Activated CD8-positive, alpha-beta memory T cell treated with anti-CD3 and anti-CD28 coated beads, Interleukin-2, amount 50 U/mL, for 48 hours (primary cell): ENCODE results near the gene POLL.

Experiments
- DNase-seq: peaks from one replicate; pipeline ENCODE4 v3.0.0-alpha.2; 2020

The POLL gene

DNA sequence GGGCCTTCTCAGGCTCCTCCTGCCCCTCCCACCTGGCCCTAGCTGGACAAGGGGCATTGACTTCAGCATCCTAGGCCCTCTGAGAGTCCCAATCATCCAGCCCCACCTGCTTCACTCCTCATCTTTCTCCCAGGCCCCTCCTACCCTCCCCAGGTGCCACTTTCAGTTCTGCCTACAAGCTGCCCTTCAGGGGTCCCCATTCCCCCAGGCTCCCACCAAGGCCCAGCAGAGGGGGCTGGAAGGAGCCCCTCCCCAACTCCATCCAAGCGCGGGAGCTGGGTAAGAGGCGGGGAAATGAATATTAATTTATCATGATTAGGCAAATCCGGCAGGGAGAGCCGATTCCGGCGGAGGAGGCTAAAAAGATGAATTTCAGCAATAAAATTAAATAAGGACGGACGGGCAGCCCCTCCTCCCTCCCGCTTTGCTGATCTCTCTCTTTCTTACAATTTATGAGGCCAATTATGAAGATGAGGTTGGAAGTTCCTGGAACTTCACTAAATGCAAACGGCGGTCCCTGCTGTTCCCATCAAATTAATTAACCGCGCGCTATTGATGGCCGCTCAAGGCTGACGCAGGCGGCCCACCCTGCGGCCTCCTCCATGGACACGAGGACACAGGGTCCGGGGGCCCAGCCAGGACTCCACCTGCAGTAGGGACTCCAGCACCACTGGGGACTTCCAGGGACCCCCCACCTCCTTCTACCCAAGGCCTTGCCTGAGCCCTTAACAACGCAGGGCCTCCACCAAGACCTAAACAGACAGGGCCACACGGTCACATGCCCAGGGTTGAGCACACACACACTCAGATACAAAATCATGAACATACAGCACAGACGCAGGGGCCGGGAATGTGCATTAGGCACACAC is 13.9 kb downstream of the POLL start:
- DNase-seq = no peak

GRCh38 chr10:101572785-101573184 is 15.3 kb downstream of the POLL start:
- no peak for DNase-seq

DNA sequence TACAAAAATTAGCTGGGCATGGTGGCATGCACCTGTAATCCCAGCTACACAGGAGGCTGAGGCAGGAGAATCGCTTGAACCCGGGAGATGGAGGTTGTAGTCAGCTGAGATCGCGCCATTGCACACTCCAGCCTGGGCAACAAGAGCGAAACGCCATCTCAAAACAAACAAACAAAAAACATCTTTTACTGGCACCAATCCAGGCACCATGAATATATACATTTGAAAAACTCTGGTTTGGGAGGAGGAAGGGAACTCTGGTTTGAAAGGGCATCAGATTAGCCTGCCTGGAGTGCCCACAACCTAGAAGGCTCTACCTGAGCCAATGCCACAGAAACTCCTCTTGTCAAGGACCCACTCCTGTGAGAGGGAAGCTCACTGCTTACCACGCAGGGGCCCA is 15.9 kb downstream of the POLL start:
- no peak for DNase-seq

GRCh38 chr10:101571271-101571925 is 16.7 kb downstream of the POLL start:
- no peak for DNase-seq

DNA sequence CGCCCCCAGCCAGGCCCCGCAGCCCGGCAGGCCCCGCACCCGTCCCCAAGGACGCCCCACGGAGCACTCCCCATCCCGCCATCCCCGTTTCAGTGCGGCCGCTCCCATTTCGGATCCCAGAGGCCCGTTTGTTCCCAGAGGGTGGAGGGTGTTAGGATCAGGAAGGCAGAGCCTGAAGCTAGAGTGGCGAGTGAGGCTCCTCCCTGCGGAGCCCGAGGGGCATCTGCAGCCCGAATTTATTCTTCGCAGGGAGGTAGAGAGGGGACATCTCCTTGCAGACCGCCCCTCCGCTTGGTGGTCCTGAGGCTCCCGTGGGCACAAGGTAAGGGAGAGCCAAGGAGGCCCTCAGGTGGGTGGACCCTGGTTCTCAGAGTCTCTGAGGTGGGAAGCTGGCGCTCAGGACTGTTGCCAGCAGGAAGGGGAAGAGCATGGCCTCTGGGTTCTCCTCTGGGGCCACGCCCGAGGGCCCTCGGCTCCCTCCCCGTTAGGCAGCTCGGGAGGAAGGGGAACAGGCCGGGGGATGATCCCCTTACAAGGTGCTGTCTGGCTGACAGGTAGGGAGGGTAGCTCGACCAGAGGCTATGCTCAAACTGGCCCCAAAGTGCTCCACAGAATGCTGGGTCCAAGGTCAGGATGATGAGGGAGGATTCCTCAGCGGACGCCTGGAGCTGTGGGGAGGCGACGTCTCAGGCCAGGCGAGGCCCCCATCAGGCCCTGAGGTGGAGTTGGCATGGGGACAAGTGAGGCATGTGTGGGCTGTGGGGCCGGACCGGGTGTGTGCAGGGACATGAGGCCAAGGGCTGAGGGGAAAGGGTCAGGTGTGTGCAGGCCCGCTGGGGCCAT is 17.4 kb downstream of the POLL start:
- DNase-seq = no peak

- DNase-seq = peak; percentile 96
These were observed 18.2 kb downstream of the POLL start for GRCh38 chr10:101569622-101570427.

DNA sequence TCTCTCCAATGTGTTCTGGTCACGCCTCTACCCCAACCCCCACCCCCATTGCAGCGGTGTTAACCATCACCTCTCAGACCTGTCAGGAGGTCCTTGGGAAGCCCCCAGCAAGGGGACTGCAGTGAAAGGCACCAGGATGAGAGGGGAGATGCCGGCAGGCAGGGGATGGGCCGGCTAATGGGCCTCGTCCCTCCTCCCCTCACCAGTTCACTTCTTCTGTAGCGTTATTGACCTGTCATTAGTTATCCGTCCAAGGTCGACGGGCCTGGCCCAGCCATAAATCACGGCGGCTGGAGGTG is 18.8 kb downstream of the POLL start:
- peak; percentile 56 for DNase-seq

DNA sequence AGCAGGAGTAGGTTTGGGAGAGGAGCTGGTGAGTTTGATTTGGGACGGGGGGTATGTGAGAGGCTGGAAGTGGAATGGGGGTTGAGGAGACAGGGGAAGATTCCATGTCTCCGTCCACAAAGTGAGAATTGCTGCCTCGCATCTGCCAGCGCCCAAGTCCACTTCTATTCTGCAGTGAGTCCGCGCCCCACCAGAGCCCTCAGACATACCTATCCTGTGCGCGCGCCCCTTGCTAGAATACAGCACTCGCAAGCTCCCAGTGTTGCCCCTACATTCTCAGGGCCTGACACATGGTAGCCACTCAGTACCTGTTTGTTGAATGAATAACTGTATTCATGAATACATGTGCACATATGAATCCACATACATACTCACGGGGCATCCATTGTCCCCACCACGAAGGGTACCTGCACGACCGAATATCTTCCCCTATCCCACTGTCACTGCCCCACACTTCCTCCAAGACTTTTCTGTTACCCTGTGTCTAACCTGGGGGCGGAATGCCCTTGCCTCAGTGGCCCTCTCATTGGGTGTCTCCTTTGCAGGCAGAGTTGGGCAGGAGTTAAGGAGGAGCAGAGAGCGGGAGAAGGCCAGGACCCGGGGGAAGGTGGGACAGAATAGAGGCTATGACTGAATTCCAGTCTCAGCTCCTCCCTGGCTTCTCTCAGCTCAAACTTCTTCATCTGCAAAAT is 19.9 kb downstream of the POLL start:
- peak; percentile 50 for DNase-seq

DNA sequence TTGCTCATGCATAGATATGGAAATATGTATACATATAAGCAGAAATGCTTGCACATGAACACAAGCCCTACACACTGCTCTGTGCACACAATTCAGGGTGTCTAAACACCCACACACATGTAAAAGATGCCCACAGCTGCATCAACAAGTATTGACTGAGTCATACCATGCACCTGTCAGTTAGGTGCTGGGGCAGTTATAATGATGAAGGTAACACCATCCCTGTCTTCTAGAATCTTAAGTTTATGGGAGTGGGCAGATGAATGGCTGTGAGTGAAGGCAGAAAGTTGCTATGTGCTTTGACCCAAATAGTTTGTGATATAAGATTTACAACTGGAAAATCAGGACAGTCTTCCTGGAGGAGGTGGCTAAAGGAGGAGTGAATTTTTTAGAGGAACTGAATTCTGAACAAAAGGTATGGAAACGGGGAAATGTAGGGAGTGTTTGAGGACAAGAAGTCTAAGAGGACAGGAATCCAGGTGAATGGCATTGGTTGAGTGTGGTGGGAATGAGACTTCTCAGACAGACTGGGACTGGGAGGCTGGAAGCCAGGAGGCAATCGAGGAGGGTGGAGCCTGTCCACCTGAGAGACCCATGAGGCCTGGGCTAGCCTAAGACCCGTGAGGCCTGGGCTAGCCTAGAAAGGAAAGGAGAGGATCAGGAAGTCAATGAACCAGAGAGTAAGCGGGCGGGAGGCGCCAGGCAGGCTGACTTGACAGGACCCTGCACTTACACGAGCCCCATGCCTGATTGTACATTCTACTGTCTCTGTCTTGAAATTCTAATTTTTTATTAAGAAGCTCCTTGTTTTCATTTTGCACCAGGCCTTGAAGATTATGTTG is 20.7 kb downstream of the POLL start:
- DNase-seq = no peak

DNA sequence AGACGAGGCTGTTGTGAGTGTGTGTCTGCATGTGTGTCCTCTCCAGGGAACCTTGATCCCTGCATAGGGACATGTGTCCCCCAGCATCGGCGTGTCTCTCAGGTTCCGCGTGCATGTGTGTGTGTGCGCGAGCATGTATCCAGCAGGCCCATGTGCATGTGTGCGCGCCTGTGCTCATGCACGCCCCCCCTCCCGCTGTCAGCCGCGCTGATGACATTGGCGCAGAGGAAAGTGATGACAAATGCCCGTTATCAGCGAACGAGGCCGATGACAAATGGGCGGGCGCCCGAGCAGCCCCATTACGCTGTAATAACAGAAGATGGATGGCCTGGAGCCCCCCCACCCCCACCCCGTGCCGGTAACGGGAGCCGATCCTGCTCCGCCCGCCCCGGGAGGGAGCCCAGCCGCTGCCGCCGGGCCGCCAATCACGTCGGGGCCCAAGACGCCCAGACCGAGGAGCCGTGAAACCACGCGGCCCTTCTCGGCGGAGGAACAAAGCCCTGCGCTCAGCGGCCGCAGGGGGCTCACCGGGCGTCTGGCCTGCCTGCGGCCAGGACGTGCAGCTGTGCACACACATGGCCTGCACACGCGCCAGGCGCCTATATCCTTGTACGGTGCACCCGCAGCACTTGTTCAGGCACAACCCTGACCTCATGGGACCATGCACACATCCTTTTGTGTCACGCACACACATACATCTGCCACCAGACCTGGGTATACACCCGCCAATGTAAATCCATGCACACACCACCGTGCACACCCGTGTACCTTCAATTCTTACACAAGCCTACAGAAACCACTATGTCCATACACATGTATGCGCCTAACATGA is 21.5 kb downstream of the POLL start:
- DNase-seq = peak; percentile 61

- peak; percentile 43 for DNase-seq
These were observed 22.1 kb downstream of the POLL start for GRCh38 chr10:101565936-101566332.

- DNase-seq = peak; percentile 46
These were observed 22.6 kb downstream of the POLL start for GRCh38 chr10:101565370-101565900.

DNA sequence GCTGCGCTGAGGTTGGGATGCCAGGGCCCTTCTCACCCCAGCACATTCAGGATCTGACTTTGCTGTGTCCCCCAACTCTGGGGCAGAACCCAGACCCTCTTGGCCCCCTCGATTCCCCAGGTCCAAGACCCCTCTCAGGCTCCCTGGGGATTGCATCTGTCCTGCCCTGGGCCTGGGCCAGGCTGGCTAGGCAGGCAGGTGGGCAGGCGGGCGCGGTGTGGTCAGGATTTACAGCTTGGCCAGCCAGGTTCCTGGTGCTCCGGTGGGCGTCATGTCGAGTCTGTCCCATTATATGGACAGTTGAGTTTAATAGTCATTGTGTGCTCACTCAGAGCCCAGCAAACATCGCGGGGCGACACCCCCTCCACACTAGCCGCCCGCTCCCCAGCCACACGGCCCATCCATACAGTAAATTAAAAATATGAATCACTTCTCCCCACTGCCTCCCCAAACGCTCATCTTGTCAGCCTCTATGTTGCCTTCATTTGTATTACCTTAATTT is 23.5 kb downstream of the POLL start:
- peak; percentile 42 for DNase-seq

GRCh38 chr10:101563497-101564040 is 24.5 kb downstream of the POLL start:
- peak; percentile 40 for DNase-seq

- DNase-seq = peak; percentile 42
These were observed 25.1 kb downstream of the POLL start for GRCh38 chr10:101563007-101563406.

DNA sequence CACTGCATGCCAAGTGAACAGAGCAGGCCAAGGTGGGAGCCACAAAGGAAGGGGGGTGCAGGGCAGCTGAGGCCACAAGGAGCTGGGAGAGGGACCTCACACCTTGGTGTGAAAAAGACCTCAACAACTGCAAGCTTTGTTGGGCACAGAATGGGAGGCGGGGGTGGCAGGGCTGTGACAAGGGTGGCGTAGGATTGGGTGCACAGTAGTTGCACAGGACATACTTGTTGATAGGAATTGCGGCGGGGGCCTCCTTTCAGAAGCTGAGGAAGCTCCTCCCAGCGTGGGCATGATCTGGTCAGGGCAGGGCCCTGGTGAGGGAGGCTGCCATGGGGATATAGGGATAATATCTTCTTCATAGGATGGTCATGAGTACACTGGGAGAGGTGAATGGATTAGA is 25.8 kb downstream of the POLL start:
- DNase-seq = peak; percentile 43

GRCh38 chr10:101561068-101561915 is 26.8 kb downstream of the POLL start:
- DNase-seq = peak; percentile 44

- peak; percentile 47 for DNase-seq
These were observed 27.6 kb downstream of the POLL start for GRCh38 chr10:101560298-101561067.
